H54 (cell line): ENCODE data around the gene TMEM82.

ENCODE experiments used
- DNase-seq: peaks from one replicate; pipeline ENCODE4 v3.0.0; 2011; ENCODE audit warnings: low spot score, mixed read lengths; ENCODE audit not compliant: insufficient read length
- FAIRE-seq: peaks from 3 replicates; lab custom pipeline; 2011; peaks lifted over from hg19 to GRCh38; lab: Jason Lieb, UNC
- POLR2A ChIP-seq: IDR thresholded peaks from 2 replicates; pipeline ENCODE4 v1.6.1; 2011; ENCODE audit warnings: low read depth, mild to moderate bottlenecking, low read length

TMEM82 gene

GRCh38 chr1:15761366-15762128, 19.2 kb downstream of the TMEM82 start:
- no peak for FAIRE-seq
- no peak for DNase-seq
- TF ChIP-seq POLR2A = no peak

- no peak for TF ChIP-seq POLR2A
- no peak for FAIRE-seq
- DNase-seq = no peak
These were observed 20.2 kb downstream of the TMEM82 start for GRCh38 chr1:15762546-15762945.

GRCh38 chr1:15764269-15764764, 22.0 kb downstream of the TMEM82 start:
- DNase-seq = no peak
- no peak for TF ChIP-seq POLR2A
- no peak for FAIRE-seq

GRCh38 chr1:15764890-15765289, 22.6 kb downstream of the TMEM82 start:
- DNase-seq (no peak), FAIRE-seq (no peak)
- no peak for TF ChIP-seq POLR2A

- FAIRE-seq (no peak), DNase-seq (no peak)
These were observed 23.3 kb downstream of the TMEM82 start for GRCh38 chr1:15765495-15766194.

GRCh38 chr1:15767941-15768340, 25.6 kb downstream of the TMEM82 start:
- FAIRE-seq (no peak), DNase-seq (no peak)
- no peak for TF ChIP-seq POLR2A

More at GRCh38 chr1:15765495-15766194, 23.3 kb downstream of the TMEM82 start:
- no peak for TF ChIP-seq POLR2A

- no peak for DNase-seq
- no peak for TF ChIP-seq POLR2A
- no peak for FAIRE-seq
These were observed 26.1 kb downstream of the TMEM82 start for GRCh38 chr1:15768388-15768787.

- TF ChIP-seq POLR2A = no peak
- DNase-seq (no peak), FAIRE-seq (no peak)
These were observed 28.1 kb downstream of the TMEM82 start for GRCh38 chr1:15770313-15770962.

- DNase-seq (no peak), FAIRE-seq (no peak)
- no peak for TF ChIP-seq POLR2A
These were observed 29.7 kb downstream of the TMEM82 start for GRCh38 chr1:15771836-15772515.

GRCh38 chr1:15775706-15776105, 33.4 kb downstream of the TMEM82 start:
- FAIRE-seq (no peak), DNase-seq (no peak)
- TF ChIP-seq POLR2A = no peak

- FAIRE-seq = no peak
- no peak for TF ChIP-seq POLR2A
- DNase-seq = no peak
These were observed 35.8 kb downstream of the TMEM82 start for GRCh38 chr1:15777909-15778707.

GRCh38 chr1:15785683-15786082, 43.4 kb downstream of the TMEM82 start:
- no peak for TF ChIP-seq POLR2A
- FAIRE-seq (no peak), DNase-seq (no peak)

GRCh38 chr1:15786581-15786980, 44.3 kb downstream of the TMEM82 start:
- TF ChIP-seq POLR2A = no peak
- FAIRE-seq = no peak
- DNase-seq = no peak
